Endothelial cell of umbilical vein (primary cell): ENCODE measurements around the gene KLF5.

Experiments used
- EZH2 ChIP-seq: IDR thresholded peaks from 2 replicates; pipeline ENCODE4 v1.6.1; 2012; ENCODE audit warnings: borderline replicate concordance, low read depth, mild to moderate bottlenecking, moderate library complexity, low read length, inconsistent platforms; ENCODE audit not compliant: severe bottlenecking
- JUN ChIP-seq: IDR thresholded peaks from 2 replicates; pipeline ENCODE4 v1.6.1; 2011; ENCODE audit warnings: borderline replicate concordance, low read depth; ENCODE audit not compliant: insufficient read length, insufficient read depth
- MYC ChIP-seq: IDR thresholded peaks from one replicate; pipeline ENCODE4 v1.6.1; 2011; ENCODE audit warnings: mild to moderate bottlenecking, low read depth, low read length
- POLR2A ChIP-seq: IDR thresholded peaks from 2 replicates; pipeline ENCODE4 v1.6.1; 2012; ENCODE audit warnings: low read depth, mild to moderate bottlenecking, control low read depth, low read length
- POLR2AphosphoS5 ChIP-seq: IDR thresholded peaks from 2 replicates; pipeline ENCODE4 v1.6.1; 2012; ENCODE audit warnings: low read depth, mild to moderate bottlenecking, control low read depth, low read length, moderate library complexity; ENCODE audit not compliant: insufficient read depth
- TF ChIP-seq, protein P1 (sequence below), 2 donors: IDR thresholded peaks; 1 replicate in 1 of 2; 2 replicates in 1 of 2; pipeline ENCODE4 v1.5.1; 2011; ENCODE audit warnings: low read length in 2 of 2, mild to moderate bottlenecking in 2 of 2, moderate library complexity in 2 of 2, control low read depth in 1 of 2, inconsistent platforms in 1 of 2, low read depth in 1 of 2; ENCODE audit not compliant: insufficient read depth in 1 of 2; ENCODE audit errors: extremely low read depth in 1 of 2
- TF ChIP-seq, protein P2 (sequence below): IDR thresholded peaks from 2 replicates; pipeline ENCODE4 v1.6.1; 2011; ENCODE audit not compliant: insufficient read depth, insufficient read length

GRCh38 chr13:73057284-73058063, 1.3 kb upstream of the KLF5 start:
- TF ChIP-seq, protein P1, sequence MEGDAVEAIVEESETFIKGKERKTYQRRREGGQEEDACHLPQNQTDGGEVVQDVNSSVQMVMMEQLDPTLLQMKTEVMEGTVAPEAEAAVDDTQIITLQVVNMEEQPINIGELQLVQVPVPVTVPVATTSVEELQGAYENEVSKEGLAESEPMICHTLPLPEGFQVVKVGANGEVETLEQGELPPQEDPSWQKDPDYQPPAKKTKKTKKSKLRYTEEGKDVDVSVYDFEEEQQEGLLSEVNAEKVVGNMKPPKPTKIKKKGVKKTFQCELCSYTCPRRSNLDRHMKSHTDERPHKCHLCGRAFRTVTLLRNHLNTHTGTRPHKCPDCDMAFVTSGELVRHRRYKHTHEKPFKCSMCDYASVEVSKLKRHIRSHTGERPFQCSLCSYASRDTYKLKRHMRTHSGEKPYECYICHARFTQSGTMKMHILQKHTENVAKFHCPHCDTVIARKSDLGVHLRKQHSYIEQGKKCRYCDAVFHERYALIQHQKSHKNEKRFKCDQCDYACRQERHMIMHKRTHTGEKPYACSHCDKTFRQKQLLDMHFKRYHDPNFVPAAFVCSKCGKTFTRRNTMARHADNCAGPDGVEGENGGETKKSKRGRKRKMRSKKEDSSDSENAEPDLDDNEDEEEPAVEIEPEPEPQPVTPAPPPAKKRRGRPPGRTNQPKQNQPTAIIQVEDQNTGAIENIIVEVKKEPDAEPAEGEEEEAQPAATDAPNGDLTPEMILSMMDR (IDR thresholded peaks at IDR 0.05; ENCODE audit: extremely low read depth in 1 of 2, insufficient read depth in 1 of 2, low read depth in 1 of 2, low read length in 2 of 2): no peak
- TF ChIP-seq JUN: no peak
- no peak for TF ChIP-seq POLR2AphosphoS5
- no peak for TF ChIP-seq POLR2A
- no peak for TF ChIP-seq EZH2
- TF ChIP-seq, protein P2, sequence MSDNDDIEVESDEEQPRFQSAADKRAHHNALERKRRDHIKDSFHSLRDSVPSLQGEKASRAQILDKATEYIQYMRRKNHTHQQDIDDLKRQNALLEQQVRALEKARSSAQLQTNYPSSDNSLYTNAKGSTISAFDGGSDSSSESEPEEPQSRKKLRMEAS: no peak
- TF ChIP-seq MYC: no peak
